Bronchial epithelial cell (primary cell): Measurements from ENCODE around the gene ZNF836. TPM values are rescaled to one million over a fixed set of nuclear protein-coding genes. Genes with fewer than 3 reads are reported as not detected.

Experiments used
- DNase-seq: peaks from one replicate; pipeline ENCODE4 v3.0.0-alpha.2; 2010; ENCODE audit warnings: low read depth
- FAIRE-seq: peaks from 2 replicates; lab custom pipeline; 2011; peaks lifted over from hg19 to GRCh38; lab: Jason Lieb, UNC
- H3K27me3 ChIP-seq: 2 replicates; pipeline ENCODE4 v1.5.1; 2011; ENCODE audit warnings: low read length; ENCODE audit not compliant: control insufficient read depth, insufficient read depth
- H3K36me3 ChIP-seq: 2 replicates; pipeline ENCODE4 v1.5.1; 2011; ENCODE audit warnings: low read length; ENCODE audit not compliant: control insufficient read depth, insufficient read depth
- H3K4me3 ChIP-seq: 2 replicates; pipeline ENCODE4 v1.5.1; 2011; ENCODE audit warnings: mild to moderate bottlenecking, low read depth, low read length, control low read depth
- total RNA-seq: library from RNA; depleted of rRNA; stranded (reverse); fragments of >200 nt; gene quantifications from 2 replicates; pipeline ENCODE4 v1.2.1, GENCODE V29; 2014
- TF ChIP-seq, protein P1 (sequence below): IDR thresholded peaks from 2 replicates; pipeline ENCODE4 v1.5.1; 2011; ENCODE audit warnings: mild to moderate bottlenecking, moderate library complexity, low read length, control low read depth, inconsistent platforms; ENCODE audit not compliant: insufficient read depth, severe bottlenecking

ZNF836 gene
- total RNA-seq, 1 donor from 2014 or later = 6.3 TPM

DNA sequence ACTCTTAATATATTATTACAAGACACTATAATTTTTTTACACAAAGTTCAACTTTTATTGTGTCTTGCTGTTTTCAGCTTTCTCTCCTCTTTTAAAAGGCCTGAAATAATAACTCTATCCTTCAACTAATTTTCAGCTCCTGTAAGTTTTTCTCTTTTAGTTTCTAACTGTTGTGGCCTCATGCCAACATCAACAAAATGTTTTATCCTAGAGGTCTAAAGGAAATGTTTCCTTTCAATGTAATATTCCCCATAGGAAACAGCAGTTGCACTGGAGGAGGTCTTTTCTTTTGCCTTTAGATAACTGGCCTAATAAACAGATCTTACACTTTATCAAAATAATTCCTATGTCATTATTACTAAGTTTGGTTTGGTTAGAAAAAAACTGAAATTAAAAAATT, 23.2 kb downstream of the ZNF836 start:
- Histone ChIP-seq H3K4me3 (no peak overlapping the region), H3K36me3 (no peaks in the 10 kb centered on the region), H3K27me3 (no peaks in the 10 kb centered on the region)
- TF ChIP-seq, protein P1, sequence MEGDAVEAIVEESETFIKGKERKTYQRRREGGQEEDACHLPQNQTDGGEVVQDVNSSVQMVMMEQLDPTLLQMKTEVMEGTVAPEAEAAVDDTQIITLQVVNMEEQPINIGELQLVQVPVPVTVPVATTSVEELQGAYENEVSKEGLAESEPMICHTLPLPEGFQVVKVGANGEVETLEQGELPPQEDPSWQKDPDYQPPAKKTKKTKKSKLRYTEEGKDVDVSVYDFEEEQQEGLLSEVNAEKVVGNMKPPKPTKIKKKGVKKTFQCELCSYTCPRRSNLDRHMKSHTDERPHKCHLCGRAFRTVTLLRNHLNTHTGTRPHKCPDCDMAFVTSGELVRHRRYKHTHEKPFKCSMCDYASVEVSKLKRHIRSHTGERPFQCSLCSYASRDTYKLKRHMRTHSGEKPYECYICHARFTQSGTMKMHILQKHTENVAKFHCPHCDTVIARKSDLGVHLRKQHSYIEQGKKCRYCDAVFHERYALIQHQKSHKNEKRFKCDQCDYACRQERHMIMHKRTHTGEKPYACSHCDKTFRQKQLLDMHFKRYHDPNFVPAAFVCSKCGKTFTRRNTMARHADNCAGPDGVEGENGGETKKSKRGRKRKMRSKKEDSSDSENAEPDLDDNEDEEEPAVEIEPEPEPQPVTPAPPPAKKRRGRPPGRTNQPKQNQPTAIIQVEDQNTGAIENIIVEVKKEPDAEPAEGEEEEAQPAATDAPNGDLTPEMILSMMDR = no peak
- DNase-seq (no peak), FAIRE-seq (no peak)

DNA sequence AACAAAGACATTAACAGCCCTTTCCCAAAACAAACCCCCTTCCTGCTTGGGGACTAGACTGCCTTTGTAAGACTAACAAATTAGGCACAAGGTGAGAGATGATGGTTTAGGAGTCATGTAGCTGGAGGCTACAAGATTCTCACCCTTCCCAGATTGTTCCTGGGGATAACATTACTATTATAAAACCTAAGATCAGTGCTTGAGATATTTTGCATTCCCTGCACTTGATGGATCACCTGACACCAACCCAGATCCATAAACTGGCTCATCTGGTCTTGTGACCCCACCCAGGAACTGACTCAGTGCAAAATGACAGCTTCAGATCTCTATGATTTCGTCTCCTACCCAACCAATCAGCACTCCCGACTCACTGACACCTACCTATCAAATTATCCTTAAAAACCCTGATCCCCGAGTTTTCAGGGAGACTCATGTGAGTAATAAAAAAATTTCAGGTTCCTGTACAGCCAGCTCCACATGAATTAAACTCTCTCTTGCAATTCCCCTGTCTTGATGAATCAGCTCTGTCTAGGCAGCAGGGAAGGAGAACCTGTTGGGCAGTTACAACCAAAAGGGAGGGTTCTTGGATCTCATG, 29.3 kb downstream of the ZNF836 start:
- FAIRE-seq (no peak), DNase-seq (peak; percentile 82)
- H3K27me3 ChIP-seq = no peaks in the 10 kb centered on the region
- no peaks in the 10 kb centered on the region for H3K36me3 ChIP-seq
- H3K4me3 ChIP-seq = no peak overlapping the region
- TF ChIP-seq, protein P1 = no peak

DNA sequence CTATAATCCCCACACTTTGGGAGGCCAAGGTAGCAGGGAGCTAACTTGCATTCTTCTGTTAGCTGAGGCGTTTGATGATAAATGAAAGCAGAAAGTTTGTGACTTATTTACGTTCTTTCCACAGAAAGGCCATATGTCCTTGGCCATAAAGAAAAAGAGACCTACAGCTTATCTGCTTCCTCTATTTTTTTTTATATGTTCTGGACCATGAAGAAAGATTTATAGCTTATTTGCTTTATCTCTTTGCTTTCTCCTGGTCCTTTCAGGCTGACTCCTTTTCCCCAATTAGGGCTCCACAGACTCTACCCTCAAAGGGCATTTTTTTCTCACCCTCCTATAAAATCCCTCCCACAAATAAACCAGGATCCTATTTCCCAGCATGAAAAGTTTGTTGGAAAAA, 30.2 kb downstream of the ZNF836 start:
- H3K36me3 ChIP-seq = no peaks in the 10 kb centered on the region
- no peak overlapping the region for H3K4me3 ChIP-seq
- FAIRE-seq (no peak), DNase-seq (no peak)
- no peaks in the 10 kb centered on the region for H3K27me3 ChIP-seq
- TF ChIP-seq, protein P1 = no peak

DNA sequence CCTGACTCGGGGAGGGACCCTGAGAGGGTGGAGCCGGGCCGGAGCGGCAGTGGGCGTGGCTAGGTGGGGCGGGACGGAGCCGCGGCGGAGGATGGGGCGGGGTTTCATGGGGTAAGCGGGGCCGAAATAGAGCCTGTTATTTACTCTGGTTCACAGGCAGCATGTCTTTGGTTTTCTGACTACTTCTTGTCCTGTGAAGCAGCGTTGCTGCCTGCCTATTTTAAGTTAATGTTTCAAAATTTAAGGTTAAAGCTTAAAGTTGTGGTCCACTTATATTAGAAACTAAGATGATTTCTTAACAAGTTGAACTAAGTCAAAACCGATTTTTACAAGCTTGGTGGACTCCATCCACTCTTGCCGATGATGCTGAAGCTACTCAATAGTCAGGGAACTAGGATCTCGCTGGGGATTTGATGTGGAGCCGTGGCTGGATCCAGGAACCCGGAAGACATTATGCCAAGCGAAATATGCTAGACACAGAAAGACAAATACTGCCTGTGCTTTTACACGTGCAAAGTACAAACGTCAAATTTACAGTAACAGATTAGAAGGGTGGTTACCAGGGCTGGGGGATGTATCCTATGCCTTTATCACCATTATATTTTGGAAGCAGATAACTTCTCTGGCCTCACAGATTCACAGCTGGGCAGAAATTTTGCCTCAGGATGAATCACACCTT, 31.2 kb downstream of the ZNF836 start:
- Histone ChIP-seq H3K36me3 (no peaks in the 10 kb centered on the region), H3K4me3 (peak overlapping the region; percentile 96), H3K27me3 (no peaks in the 10 kb centered on the region)
- FAIRE-seq (no peak), DNase-seq (no peak)
- TF ChIP-seq, protein P1 = no peak

DNA sequence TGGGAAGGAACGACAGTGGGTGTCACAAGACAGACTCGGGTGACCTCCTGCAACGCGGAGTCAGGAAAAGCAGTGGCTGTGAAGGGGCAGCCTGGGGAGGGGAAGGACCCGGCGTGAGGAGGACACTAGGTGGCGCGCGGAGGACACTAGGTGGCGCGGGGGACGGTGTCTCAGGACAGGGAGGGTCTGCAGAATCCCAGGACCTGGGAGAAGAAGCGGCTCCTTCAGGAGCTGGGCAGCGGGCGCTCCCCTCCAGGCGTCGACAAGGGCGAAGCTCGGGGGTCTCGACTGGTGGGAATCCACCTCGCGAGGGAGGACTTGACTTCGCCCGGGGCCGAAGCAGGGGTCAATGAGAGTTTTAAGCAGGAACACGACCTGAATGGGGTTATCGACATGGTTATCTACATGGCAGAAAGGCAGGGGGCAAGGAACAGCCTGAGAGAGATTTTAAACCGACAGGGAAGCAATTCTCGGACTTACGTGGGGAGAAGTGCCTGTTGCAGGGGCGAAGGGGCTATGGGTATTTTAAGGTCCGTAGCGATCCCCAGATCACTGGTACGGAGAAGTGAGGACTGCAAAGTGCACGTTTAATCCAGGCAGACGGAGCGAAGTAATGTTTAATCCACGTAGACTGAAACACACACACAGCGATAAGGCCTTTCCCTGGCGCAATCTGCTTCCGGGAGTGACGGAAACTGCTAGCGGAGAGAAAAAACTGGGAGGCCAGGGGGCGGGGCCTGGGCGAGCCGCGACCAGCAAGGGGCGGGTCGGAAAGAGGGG, 32.0 kb downstream of the ZNF836 start, which contains the start of gene ZNF616:
Gene ZNF616, minus strand, starts transcription at position 687 of the 780 bp plus-strand sequence. CDS start 9,426 bp downstream, outside the sequence.
- Histone ChIP-seq H3K36me3 (no peaks in the 10 kb centered on the region), H3K4me3 (peak within 1 kb of the TSS; percentile 96), H3K27me3 (no peaks in the 10 kb centered on the region)
- DNase-seq = peak; percentile 80
- TF ChIP-seq, protein P1 = peak; percentile 81
- no peak for FAIRE-seq
